ENCODE data around the gene JAKMIP1. TPM values are rescaled to one million over a fixed set of nuclear protein-coding genes. Genes with fewer than 3 reads are reported as not detected.
A peak's percentile ranks its signal among the peaks of the same experiment; 100 is the strongest.

Gene JAKMIP1
- total RNA-seq, 1 donor from 2014 or later, result 0.64 TPM

GRCh38 chr4:6226506-6226905, 26.2 kb upstream of the JAKMIP1 start:
- ATAC-seq (no peak), DNase-seq (no peak)
- Histone ChIP-seq H3K9me3 (no peaks in the 10 kb centered on the region), H3K4me3 (no peak overlapping the region), H3K4me1 (no peaks in the 10 kb centered on the region), H3K27me3 (peaks cover 23% of the 10 kb centered on the region), H3K27ac (no peak overlapping the region), H3K36me3 (no peaks in the 10 kb centered on the region)
- intact Hi-C loops (cut with DNase I), result no loop called here
- no peak for TF ChIP-seq CTCF (IDR thresholded peaks at IDR 0.05)

DNA sequence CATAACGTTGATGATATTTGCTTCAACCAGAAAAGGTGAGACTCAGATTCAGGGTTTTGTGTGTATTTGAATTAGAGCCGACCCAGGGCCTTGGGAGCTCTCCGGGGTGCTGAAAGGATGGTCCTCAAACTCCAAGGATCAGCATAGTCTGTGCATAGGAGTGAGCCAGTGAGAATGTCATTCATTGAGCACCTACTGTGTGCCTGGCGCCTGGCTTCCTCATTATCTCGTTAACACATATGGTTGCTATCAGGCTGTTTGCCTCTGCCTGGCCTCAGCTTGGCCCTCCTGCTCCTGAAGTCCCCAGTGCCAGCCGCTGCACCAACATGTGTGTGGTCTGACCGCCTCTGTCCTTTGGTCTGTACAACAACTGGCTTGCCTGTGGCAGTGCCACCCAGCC, 25.1 kb upstream of the JAKMIP1 start:
- TF ChIP-seq CTCF (IDR thresholded peaks at IDR 0.05), result no peak
- DNase-seq (peak; percentile 46), ATAC-seq (no peak)
- intact Hi-C loops (cut with DNase I), result no loop called here
- H3K4me3 ChIP-seq, result no peak overlapping the region
- H3K36me3 ChIP-seq, result no peaks in the 10 kb centered on the region
- H3K27ac ChIP-seq, result no peak overlapping the region
- H3K27me3 ChIP-seq, result peaks cover 33% of the 10 kb centered on the region
- no peaks in the 10 kb centered on the region for H3K4me1 ChIP-seq
- H3K9me3 ChIP-seq, result no peaks in the 10 kb centered on the region

GRCh38 chr4:6224735-6225134, 24.4 kb upstream of the JAKMIP1 start:
- no peak for DNase-seq
- Histone ChIP-seq H3K4me1 (no peaks in the 10 kb centered on the region), H3K27me3 (peaks cover 36% of the 10 kb centered on the region), H3K4me3 (no peak overlapping the region), H3K27ac (no peak overlapping the region), H3K36me3 (no peaks in the 10 kb centered on the region), H3K9me3 (no peaks in the 10 kb centered on the region)
- no peak for ATAC-seq
- intact Hi-C loops (cut with DNase I), result no loop called here
- TF ChIP-seq CTCF (IDR thresholded peaks at IDR 0.05), result no peak

DNA sequence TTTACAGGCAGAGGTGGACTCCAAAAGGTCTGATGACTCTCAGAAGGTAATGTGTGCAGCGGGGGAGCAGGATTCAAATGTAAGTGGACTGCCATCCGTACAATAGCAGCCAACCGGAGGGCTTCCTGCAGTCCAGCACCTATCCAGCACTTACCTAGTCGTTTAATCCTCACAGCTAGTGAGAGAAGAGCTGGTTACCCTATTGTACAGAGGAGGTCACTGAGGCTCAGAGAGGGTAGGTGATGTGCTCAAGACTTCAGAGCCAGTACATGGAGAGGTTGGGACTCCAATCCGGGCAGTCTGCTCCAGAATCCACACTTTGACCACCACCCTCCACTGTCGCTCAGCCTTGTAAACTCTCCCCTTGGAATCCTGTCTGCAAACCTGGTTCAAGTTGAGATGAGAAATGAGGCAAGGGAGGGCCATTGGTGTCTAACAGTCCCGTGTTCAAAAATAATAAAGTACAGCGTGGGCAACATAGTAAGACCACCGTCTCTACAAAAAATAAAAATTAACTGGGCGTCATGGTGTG, 22.5 kb upstream of the JAKMIP1 start:
- peaks cover 36% of the 10 kb centered on the region for H3K27me3 ChIP-seq
- TF ChIP-seq CTCF (IDR thresholded peaks at IDR 0.05), result no peak
- DNase-seq, result no peak
- H3K4me1 ChIP-seq, result no peaks in the 10 kb centered on the region
- no peak for ATAC-seq
- no peak overlapping the region for H3K27ac ChIP-seq
- intact Hi-C loops (cut with DNase I), result no loop called here
- H3K36me3 ChIP-seq, result no peaks in the 10 kb centered on the region
- no peaks in the 10 kb centered on the region for H3K9me3 ChIP-seq
- H3K4me3 ChIP-seq, result no peak overlapping the region

GRCh38 chr4:6221851-6222760, 21.8 kb upstream of the JAKMIP1 start:
- TF ChIP-seq CTCF (IDR thresholded peaks at IDR 0.05), result no peak
- H3K9me3 ChIP-seq, result no peaks in the 10 kb centered on the region
- peaks cover 38% of the 10 kb centered on the region for H3K27me3 ChIP-seq
- ATAC-seq, result peak; percentile 85
- intact Hi-C loops (cut with DNase I), result no loop called here
- H3K36me3 ChIP-seq, result no peaks in the 10 kb centered on the region
- H3K27ac ChIP-seq, result no peak overlapping the region
- peak; percentile 64 for DNase-seq
- no peak overlapping the region for H3K4me3 ChIP-seq
- H3K4me1 ChIP-seq, result no peaks in the 10 kb centered on the region
